Dedifferentiated amniotic fluid mesenchymal stem cell (primary cell): ENCODE results near the gene ATP1B3.
A peak's percentile ranks its signal among the peaks of the same experiment; 100 is the strongest.
"Not testable (repeated sequence)": the region's sequence is repeated elsewhere in the genome, so short reads cannot be mapped to it uniquely, and the experiment has no call there.

ENCODE experiments used
- DNase-seq: peaks from one replicate; pipeline ENCODE4 v3.0.0-alpha.2; 2016; ENCODE audit errors: extremely low spot score

ATP1B3 gene

DNA sequence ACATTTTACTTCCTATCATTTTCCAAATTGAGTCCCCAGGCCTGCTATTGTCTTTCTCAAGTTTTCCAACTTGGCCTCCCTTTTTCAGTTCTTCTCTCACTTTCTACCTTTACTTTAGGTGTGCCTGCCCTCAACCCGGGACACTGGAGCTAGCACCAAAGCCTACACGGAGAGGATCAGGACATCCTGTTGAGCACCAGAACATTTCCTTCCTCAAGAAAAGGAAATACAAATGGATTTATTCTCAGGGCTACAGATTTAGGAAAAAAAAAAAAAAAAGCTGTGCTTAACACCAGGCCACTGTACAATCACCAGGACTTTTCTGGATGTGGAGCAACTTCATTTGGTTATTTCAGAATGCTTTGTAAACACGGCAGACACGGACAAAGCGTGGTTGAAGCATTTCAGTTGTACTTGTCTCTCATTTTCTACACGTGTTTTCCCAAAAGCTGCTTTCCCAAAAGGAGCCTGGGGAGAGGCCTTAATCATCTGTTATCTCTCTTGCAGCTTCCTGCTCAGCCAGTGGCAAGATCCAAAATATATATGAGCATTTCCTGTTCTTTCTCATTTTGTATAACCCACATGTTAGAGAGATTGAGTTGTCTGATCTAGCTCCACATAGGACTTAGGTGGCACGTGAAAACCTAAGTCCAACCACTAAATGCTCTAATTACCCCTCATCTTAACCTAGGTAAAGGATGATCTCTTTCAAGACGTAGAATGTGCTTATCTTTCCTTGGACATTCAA lies 15.5 kb upstream of the ATP1B3 start:
- no peak for DNase-seq

DNA sequence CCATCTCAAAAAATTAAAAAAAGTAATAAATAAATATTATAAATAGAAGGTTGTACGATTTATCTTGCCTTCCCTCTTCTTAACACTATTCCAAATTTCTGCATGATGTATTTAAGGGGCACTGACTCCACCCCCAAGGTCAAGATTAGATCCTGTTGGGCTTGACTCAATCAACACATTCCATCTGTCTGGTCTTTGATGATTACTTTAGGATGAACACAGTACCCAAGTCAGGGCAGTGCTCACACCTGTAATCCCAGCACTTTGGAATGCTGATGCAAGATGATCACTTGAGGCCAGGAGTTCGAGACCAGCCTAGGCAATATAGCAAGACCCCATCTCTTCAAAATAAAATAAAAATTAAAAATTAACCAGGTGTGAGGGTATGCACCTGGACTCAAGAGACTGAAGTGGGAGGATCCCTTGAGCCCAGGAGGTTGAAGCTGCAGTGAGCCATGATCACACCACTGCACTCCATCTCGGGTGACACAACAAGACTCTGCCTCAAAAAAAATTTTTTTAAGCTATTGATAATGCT lies 14.1 kb upstream of the ATP1B3 start:
- no peak for DNase-seq

DNA sequence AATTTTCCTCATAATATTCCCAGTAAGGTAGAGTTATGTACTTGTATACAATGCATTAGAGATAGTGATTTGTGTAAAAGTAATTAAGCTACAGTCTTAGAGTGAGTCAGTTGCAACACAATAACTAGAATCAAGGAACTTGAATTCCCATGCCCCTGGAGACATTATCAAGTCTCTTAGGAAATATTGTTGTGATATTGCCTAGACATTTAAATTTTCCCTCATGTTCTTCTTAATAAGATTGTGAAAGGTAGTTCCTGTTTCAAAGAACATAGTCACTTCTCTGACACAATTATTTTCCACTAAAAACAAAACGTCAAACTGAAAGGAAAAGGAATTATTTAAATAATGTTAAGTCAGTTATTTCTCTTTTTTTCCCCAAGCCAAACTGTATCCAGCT lies 13.0 kb upstream of the ATP1B3 start:
- DNase-seq, result no peak

DNA sequence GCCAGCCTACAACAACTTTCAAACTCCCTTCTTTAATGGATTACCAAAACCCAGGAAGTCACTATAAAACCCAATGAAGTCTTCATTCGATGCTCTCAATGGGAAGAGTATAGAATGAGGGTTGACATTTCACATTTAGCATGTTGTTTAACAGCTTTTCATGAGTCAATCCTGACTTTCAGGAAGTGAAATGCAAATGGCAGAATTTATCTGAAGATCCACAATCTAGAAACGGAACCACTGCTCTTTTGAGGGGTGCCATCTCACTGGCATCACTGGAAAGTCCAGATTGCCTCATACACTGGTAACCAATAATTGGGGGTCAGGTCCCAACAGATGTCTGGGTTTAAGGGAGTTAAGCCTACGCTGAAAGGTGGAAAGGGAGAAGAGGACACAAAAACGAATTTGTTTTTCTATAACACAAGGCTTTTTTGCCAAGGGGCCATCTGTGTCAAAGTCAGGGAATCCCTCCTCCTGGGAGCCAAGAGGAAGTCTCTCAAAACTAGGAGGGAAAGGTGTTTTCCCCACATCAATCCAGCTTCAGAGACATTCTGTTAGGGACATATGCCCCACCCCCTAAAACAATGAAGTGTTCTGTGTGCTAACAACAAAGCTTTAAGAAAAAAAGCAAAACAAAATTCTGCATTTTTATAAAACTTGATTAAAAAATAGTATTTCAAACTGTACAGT lies 12.0 kb upstream of the ATP1B3 start:
- no peak for DNase-seq

DNA sequence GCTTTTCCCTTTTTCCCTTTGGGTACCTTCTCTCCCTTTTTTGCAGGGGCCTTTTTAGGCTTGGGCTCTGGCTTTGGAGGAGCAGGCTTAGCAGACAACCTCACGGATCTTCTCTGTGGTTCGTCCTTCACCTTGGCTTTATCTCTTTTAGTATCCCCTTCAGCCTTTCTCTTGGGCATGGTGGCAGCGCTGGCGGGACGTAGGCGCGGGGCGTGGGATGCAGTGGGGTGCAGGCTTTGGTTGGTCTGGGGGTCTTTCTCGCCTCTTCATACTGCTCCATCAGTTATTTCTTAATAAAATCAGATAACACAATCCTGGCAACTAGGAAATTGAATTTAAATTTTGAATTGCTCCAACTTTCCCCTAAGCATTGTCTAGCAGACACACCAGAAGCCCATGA lies 11.3 kb upstream of the ATP1B3 start:
- no peak for DNase-seq

DNA sequence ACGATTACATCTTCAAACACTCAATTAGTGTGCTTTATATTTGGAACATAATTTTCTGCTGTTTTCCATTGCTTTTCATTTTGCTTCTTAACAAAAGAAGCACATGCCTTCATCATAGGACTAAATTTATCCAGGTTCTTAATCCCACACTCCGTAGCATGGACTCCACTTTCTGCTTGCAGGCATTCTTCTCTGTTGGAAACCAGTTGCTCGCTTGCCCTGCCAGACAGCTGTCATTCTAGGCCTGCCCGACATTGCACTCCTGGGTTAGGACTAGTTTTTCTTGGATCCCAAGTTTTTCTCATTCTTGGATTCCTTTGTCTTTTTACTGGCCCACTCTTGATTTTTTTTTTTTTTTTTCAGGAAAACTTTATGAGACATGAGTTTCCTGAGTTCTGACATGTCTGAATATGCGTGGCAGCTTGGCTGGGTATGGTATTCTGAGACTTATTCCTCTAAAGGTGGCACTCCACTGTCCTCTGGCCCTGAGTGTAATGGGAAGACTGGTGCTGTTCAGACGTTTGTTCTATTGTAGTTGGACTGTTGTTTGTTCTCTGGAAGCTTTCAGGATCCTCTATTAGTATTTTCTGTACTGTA lies 6.3 kb upstream of the ATP1B3 start:
- no peak for DNase-seq

DNA sequence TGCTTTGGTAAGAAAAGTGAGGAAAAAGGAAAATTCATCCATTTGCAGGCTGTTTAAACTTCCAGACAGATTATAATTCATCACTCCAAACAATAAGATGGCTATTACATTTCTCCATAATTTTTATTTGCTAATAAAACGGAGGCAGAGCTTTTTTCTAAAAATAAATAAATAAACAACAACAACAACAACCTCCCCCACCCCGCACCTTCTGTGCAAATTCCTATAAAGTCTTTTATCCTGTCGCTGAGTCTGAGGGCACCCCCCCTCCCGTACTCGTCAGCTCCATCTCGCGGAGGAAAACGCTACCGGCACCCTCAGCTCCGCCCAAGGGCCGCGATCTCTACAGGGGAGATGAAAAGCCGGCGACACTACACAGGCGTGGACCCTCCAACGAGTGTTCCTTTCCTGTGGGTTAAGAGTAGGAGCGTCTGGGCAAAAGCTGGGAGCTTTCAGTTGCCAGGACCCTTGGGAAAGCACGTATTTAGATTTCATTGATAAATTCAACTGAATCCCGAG lies 1.0 kb upstream of the ATP1B3 start:
- DNase-seq, result peak; percentile 82

DNA sequence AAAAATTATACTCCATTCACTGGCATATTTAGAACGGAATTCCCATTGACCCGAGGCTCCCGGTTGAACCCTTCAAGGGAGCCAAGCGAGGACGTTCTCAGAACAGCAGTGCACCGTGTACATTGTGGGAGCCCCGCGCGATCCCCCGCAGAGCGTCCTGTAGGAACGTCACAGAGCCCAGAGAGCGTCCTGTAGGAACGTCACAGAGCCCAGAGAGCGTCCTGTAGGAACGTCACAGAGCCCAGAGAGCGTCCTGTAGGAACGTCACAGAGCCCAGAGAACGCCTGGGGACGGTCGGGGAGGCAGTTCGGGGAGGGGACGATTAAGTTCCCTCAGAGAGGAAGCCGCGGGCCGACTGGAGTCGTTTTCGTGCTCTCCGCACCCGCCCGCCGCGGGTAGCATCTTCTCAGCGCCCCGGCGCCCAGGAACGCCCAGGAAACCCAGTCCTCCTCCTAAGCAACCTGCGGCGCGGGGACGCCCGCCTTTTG lies 506 bp upstream of the ATP1B3 start:
- no peak for DNase-seq

DNA sequence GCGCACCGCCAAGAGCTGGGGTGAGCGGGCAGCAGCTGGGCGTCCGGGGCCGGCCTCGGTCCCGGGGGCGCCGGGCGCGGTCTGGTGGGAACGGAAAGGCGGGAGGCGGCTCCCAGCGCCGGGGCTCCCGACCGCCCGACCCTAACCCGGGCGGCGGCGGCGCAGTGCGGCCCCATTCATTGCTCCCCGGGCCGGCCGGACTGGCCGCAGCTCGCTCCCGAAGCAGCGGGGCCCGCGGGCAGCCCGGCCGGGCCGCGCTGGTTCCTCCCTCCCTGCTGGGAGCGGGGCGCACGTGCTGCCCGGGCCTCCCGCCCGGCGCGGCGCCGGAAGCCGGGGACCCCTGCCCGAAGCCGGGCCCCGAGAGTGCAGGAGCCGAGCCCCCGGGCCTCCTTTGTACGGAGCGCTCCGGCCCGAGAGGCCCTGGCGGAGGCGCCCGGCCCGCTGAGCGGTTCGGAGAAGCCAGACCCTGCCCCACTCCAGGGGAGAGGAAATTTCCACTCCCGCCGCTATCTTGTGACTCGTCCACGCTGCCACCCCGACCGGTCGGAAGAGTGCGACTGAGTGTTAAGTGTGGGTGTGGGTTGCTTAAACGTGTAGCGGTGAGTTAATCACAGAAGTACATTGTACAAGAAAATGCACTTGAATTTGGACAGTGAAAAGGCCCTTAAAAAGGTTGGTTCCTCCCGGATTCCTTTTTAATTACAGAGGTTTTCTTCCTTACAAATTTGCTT lies 613 bp downstream of the ATP1B3 start:
- peak; percentile 48 for DNase-seq

DNA sequence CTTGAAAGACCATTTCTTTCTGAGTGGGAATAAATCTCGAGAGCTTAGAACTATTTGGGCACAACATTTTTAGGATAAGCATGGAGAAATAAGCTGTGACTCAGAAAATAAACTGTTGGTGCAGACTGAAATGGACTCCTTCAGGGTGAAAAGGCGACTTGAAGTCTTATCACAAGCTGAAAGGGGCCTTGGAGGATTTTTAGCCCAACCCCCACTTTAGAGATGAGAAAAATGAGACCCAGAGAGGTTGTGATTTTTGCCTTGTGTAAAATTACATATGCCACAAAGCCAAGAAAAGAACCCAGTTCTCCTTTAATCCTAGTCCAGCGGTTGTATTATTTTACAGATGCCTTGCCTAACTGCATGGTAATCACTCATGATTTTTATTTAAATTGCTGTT lies 1.5 kb downstream of the ATP1B3 start:
- DNase-seq, result no peak

DNA sequence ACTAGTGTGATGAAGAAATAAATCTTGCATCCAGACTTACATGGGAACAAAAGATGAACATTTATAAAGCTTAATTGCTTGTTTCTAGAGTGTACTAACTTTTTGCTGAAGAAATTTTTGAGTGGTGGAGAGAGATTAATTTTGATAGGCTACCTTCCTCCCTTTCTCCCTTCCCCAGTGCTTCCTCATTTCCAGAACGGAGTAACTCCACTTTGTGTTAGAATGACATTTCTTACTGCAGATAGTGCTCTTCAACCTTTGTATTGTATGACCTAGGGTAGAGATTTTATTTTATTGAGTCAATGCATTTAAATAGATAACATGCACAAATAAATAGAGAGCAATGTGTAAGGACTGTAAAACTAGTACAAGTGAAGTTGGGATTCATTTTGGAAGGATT lies 1.9 kb downstream of the ATP1B3 start:
- no peak for DNase-seq

DNA sequence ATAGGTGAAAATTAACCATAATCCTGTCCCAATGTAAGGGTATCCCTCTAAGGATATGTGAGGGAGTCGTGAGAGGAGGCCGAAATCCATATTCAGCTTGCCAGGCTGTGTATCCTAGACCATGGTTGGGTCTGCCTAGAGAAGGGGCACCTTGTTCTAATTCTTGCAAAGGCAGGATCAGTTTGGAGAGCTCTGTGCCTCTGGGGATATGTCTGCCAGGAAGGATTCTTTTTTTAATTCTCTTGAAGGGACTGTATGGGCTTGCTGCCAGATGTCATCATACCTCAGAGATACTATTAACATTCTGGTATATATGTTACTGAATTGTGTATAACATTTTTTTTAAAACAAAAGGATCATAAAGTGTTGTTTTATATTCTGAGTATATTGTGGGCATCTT lies 2.4 kb downstream of the ATP1B3 start:
- DNase-seq, result no peak

DNA sequence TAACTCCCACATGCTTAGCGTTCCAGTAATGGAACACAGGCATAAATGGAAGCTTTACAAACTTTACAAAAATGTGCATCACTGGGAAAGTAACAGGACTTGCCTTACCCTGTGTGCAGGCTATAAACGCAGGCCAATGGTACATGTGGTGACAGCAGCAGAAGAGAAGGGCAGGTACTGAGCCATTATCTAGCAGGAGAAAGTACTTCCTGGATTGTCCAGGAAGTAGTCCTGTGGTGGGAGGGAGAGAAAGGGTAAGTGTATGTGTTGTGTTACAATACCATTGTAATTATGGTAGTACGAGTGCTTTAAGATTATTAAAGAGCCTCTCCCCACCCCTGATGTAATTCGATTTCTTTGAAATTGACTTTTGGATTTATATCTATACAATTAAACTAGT lies 5.3 kb downstream of the ATP1B3 start:
- DNase-seq, result no peak

DNA sequence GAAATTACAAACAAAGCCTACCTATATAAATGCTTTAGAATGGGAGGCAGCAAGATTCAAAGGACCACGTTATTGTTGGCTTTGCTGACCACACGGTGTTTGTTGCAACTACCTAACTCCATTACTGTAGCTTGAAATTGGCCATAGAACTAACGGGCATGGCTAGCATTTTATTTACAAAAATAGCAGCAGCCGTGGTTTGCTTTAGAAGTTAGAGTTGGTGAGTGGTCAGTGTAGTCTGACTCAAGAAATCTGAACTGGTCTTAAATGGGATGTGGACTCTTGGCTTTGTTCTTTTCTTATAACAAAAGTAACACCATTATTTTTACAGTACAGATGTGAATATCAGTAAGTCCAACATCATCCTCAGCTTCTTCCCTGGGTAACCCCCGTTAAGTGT lies 10.6 kb downstream of the ATP1B3 start:
- DNase-seq, result no peak

DNA sequence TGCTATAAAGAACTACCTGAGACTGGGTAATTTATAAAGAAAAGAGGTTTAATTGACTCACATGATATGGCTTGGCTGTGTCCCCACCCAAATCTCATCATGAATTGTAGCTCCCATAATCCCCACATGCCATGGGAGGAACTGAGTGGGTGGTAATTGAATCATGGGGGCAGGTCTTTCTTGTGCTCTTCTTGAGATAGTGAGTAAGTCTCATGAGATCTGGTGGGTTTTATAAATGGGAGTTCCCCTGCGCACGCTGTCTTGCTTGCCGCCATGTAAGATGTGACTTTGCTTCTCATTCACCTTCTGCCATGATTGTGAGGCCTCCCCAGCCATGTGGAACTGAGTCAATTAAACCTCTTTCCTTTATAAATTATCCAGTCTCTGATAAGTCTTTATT lies 12.1 kb downstream of the ATP1B3 start:
- not testable (repeated sequence) for DNase-seq

DNA sequence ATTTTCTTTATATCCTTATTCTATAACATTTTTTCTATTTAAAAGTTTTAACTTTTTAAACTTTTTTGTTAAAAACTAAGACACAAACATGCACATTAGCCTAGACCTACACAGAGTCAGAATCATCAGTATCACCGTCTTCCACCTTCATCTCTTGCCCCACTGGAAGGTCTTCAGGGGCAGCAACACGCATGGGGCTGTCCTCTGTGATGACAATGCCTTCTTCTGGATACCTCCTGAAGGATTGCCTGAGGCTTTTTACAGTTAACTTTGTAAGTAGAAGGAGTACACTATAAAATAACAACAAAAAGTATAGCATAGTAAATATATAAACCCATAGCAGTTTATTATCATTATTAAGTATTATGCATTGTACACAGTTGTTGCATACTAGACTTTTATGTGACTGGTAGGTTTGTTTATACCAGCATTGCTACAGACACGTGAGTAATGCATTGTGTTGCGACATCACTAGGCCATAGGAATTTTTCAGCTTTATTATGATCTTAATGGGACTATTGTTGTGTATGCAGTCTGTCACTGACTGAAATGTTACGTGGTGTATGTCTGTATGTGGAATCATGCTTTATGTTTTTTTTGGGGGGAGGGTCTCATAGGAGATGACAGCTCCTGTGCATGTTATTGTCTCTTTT lies 18.2 kb downstream of the ATP1B3 start:
- peak; percentile 67 for DNase-seq

DNA sequence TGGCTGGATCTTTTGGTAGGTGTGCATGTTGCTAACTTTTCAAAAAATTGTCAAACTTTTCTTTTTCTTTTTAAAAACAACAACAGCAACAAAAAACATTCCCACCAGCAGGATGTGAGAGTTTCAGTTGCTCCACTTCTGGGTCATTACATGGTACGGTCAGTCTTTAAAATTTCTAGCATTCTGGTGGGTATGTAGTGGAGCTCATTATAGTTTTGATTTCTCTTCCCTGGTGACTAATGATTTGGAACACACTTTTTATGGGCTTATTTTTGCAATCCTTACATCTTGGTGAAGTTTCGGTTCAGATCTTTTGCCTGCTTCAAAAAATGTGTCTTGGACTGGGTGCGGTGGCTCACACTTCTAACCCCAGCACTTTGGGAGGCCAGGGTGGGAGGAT lies 19.3 kb downstream of the ATP1B3 start:
- no peak for DNase-seq

DNA sequence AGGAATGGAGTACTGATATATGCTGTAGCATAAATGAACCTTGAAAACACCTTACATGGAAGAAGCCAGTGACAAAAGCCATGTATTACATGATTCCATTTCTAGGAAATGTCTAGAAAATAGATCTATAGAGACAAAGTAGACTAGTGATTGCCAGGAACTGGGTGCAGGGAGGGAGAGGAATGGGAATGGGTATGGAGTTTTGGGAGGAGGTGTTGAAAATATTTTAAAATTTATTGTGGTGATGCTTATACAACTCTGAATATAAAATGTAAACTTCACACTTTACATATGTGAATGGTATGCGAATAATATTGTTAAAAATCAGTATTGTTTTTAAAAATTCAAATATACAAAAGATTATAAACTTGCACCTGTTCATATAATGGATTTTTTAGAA lies 22.5 kb downstream of the ATP1B3 start:
- no peak for DNase-seq

DNA sequence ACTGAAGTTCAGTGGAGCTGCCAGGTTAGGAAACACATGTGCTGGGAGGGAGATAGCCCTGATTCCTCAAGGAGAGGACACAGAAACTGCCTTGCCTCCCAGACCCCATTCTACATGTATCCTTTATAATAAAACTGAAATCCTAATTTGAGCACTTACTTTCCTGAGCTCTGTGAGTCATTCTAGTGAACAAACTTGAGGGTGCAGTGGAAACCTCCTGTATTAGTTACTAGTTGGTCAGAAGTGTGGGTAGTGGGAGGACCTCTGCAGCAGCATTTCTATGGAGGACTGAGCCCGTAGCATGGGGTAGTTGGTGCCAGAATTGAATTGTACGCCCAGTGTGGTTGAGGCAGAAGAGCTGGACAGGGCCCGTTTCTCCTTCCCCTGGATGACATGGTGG lies 23.9 kb downstream of the ATP1B3 start:
- no peak for DNase-seq

DNA sequence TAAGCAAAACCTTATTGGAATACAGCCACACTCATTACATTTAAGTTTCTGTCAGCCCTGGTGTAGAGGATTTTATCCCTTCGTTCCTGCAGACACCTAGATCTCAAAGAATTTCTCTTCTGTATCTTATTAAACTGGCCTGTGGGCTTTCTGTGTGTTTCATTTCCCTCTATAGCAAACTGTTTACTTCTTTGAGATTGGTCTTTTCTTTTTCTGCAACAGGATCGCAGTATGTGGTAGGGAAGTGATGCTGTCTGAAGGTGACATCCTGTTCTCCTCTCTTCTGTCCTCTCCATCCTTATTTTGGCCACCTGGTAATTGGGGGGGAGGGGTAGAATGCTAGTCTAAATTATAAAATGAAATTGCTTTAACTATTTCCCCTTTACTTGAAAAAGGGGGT lies 25.5 kb downstream of the ATP1B3 start:
- no peak for DNase-seq

DNA sequence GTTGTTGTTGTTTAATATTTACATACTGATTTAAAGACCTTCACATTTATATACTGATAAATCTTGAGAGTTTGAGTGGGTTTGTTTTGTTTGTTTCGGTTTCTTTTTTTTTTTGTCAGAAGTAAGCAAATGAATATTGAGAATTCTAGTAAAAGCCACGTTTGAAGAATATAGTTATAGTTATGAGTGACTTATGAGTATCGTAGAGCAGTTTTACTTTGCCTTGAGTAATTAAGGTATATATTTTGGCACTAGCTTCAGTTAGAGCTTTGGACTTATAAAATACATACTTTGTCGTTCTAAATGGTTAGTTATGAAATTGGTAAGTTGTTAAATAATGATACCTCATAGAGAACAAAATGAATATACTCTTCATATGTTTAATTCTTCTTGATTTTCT lies 27.8 kb downstream of the ATP1B3 start:
- DNase-seq, result no peak
